SK-N-SH (cell line): ENCODE data around the gene PTPRJ. TPM values are rescaled to one million over a fixed set of nuclear protein-coding genes. Genes with fewer than 3 reads are reported as not detected.

Source experiments
- CTCF ChIA-PET: fragments of 300-600, 350-600 bp; formaldehyde crosslinking; extraction: SDS; loops from one replicate; lab custom pipeline; 2021; lab: Yijun Ruan, JAX
- POLR2A ChIA-PET: fragments of 350-600 bp; sonication (Branson Sonifier 250); formaldehyde crosslinking; extraction: SDS; loops from one replicate; lab custom pipeline; 2020; ENCODE audit warnings: antibody characterized with exemption, inconsistent platforms; lab: Yijun Ruan, JAX
- DNase-seq: peaks from one replicate; pipeline ENCODE4 v3.0.0; 2012
- H2AFZ ChIP-seq: fragments of 200-600 bp; sonication (generic); 2 replicates; pipeline ENCODE4 v1.8.1; 2016; ENCODE audit warnings: antibody characterized with exemption, mild to moderate bottlenecking, low read depth
- H3F3A ChIP-seq: fragments of 200-600 bp; sonication (generic); replicated peaks from 2 replicates; pipeline ENCODE3; 2016; ENCODE audit warnings: antibody characterized with exemption, mild to moderate bottlenecking; ENCODE audit not compliant: insufficient read depth
- H3K27ac ChIP-seq, 2 experiments: fragments of 200-500 bp in 1 of 2; fragments of 200-600 bp in 1 of 2; sonication (Bioruptor generic) in 1 of 2; sonication (generic), shearing (Covaris generic) in 1 of 2; 2 replicates each; pipeline versions ENCODE4 v1.5.1 to v1.6.1; 2014 to 2016; ENCODE audit warnings: low read depth in 2 of 2, inconsistent platforms in 1 of 2, low read length in 1 of 2, mild to moderate bottlenecking in 1 of 2, mixed read lengths in 1 of 2
- H3K27me3 ChIP-seq: fragments of 200-600 bp; sonication (generic), shearing (Covaris generic); 2 replicates; pipeline ENCODE4 v1.6.1; 2016; ENCODE audit warnings: mixed run types; ENCODE audit not compliant: insufficient read depth
- H3K36me3 ChIP-seq, 2 experiments: fragments of 200-500 bp in 1 of 2; fragments of 200-600 bp in 1 of 2; sonication (Bioruptor generic) in 1 of 2; sonication (generic) in 1 of 2; replicated peaks in 1 of 2; 2 replicates each; pipeline versions ENCODE3 to v1.5.1; 2014 to 2016; ENCODE audit warnings: low read length in 1 of 2, mild to moderate bottlenecking in 1 of 2; ENCODE audit not compliant: insufficient read depth in 2 of 2, control insufficient read depth in 1 of 2
- H3K4me1 ChIP-seq, 2 experiments: fragments of 200-500 bp in 1 of 2; fragments of 200-600 bp in 1 of 2; sonication (Bioruptor generic) in 1 of 2; sonication (generic), shearing (Covaris generic) in 1 of 2; 2 replicates each; pipeline versions ENCODE4 v1.5.1 to v1.6.1; 2014 to 2016; ENCODE audit warnings: low read depth in 1 of 2, low read length in 1 of 2, mixed run types in 1 of 2; ENCODE audit not compliant: insufficient read depth in 2 of 2, control insufficient read depth in 1 of 2
- H3K4me2 ChIP-seq: fragments of 200-600 bp; sonication (generic), shearing (Covaris generic); 2 replicates; pipeline ENCODE4 v1.6.1; 2017; ENCODE audit warnings: mixed run types
- H3K4me3 ChIP-seq, 2 experiments: fragments of 200-500 bp in 1 of 2; fragments of 200-600 bp in 1 of 2; sonication (Bioruptor generic) in 1 of 2; sonication (generic), shearing (Covaris generic) in 1 of 2; 2 replicates each; pipeline versions ENCODE4 v1.5.1 to v1.8.1; 2014 to 2016; ENCODE audit warnings: low read depth in 2 of 2, inconsistent platforms in 1 of 2, low read length in 1 of 2, mild to moderate bottlenecking in 1 of 2, mixed read lengths in 1 of 2, moderate library complexity in 1 of 2
- H3K79me2 ChIP-seq: fragments of 200-600 bp; sonication (generic); 2 replicates; pipeline ENCODE4 v1.8.1; 2017; ENCODE audit warnings: mild to moderate bottlenecking; ENCODE audit not compliant: insufficient read depth
- H3K9ac ChIP-seq: fragments of 200-600 bp; sonication (generic); 2 replicates; pipeline ENCODE4 v1.6.1; 2017; ENCODE audit warnings: mixed run types
- H3K9me2 ChIP-seq: fragments of 200-600 bp; sonication (generic); 2 replicates; pipeline ENCODE4 v1.6.1; 2017; ENCODE audit warnings: mixed run types
- H3K9me3 ChIP-seq: fragments of 200-600 bp; sonication (generic); 2 replicates; pipeline ENCODE4 v1.6.1; 2017; ENCODE audit warnings: mixed run types, mild to moderate bottlenecking, moderate library complexity
- H4K20me1 ChIP-seq: fragments of 200-600 bp; sonication (generic); 2 replicates; pipeline ENCODE4 v1.6.1; 2017; ENCODE audit warnings: mild to moderate bottlenecking, mixed run types; ENCODE audit not compliant: insufficient read depth
- EP300 ChIP-seq, 2 experiments: IDR thresholded peaks; 2 replicates each; pipeline versions ENCODE4 v1.4.0 to v1.6.1; 2012; ENCODE audit warnings: borderline replicate concordance in 1 of 2, low read depth in 1 of 2, low read length in 1 of 2
- FOSL2 ChIP-seq: IDR thresholded peaks from 2 replicates; pipeline ENCODE4 v1.4.0; 2012; ENCODE audit warnings: low read depth, mild to moderate bottlenecking, moderate library complexity, borderline replicate concordance
- NFIC ChIP-seq: IDR thresholded peaks from 2 replicates; pipeline ENCODE4 v1.4.0; 2012; ENCODE audit warnings: borderline replicate concordance
- POLR2AphosphoS5 ChIP-seq: IDR thresholded peaks from 2 replicates; pipeline ENCODE4 v1.6.1; 2012; ENCODE audit warnings: low read depth, low read length
- RCOR1 ChIP-seq: fragments of 150-350 bp; IDR thresholded peaks from 2 replicates; pipeline ENCODE4 v1.6.1; 2017; ENCODE audit warnings: antibody characterized with exemption, low read length
- REST ChIP-seq: IDR thresholded peaks from 2 replicates; pipeline ENCODE4 v1.6.1; 2012; ENCODE audit warnings: mild to moderate bottlenecking, low read depth, low read length, moderate library complexity
- RXRA ChIP-seq: IDR thresholded peaks from 2 replicates; pipeline ENCODE4 v1.4.0; 2012; ENCODE audit warnings: low read depth, mild to moderate bottlenecking, borderline replicate concordance
- TCF12 ChIP-seq: IDR thresholded peaks from 2 replicates; pipeline ENCODE4 v1.4.0; 2012
- TEAD4 ChIP-seq: IDR thresholded peaks from 2 replicates; pipeline ENCODE4 v1.4.0; 2012; ENCODE audit warnings: mild to moderate bottlenecking, borderline replicate concordance; ENCODE audit not compliant: insufficient read depth
- USF1 ChIP-seq: IDR thresholded peaks from 2 replicates; pipeline ENCODE4 v1.4.0; 2012; ENCODE audit warnings: low read depth, borderline replicate concordance
- USF2 ChIP-seq: fragments of 150-350 bp; IDR thresholded peaks from 2 replicates; pipeline ENCODE4 v1.6.1; 2017; ENCODE audit warnings: antibody characterized with exemption, low read length, low read depth, borderline replicate concordance
- WGBS: methylation state at CpG from one replicate; pipeline ENCODE4 v1.1.6; 2017; ENCODE audit warnings: low lambda C conversion rate; 5-methylcytosine and 5-hydroxymethylcytosine counted together
- polyA plus RNA-seq, 3 experiments: library from polyadenylated mRNA; depleted of rRNA; stranded (reverse); fragments of >200 nt; gene quantifications; 2 replicates each; pipeline ENCODE4 v1.2.3, GENCODE V29; 2012

PTPRJ gene
- polyA plus RNA-seq, 1 of the 3 experiments (the other 2 are of a cell fraction): 4.5 TPM

- no peak for TF ChIP-seq FOSL2
- TF ChIP-seq NFIC: no peak
These were observed 45.6 kb downstream of the PTPRJ start (continued) for GRCh38 chr11:48025984-48026340.

- POLR2A ChIA-PET: no interaction called here
- peaks cover 86% of the 10 kb centered on the region for H3K79me2 ChIP-seq
- no peak overlapping the region; the same call in 1 of the 2 replicates for H3K4me2 ChIP-seq
- DNase-seq: no peak
- H3K27me3 ChIP-seq: no peaks in the 10 kb centered on the region
- peaks cover 12% of the 10 kb centered on the region; the same call in 1 of the 2 replicates for H4K20me1 ChIP-seq
- no peak overlapping the region for H3K9ac ChIP-seq
- 81% methylated on average over 6 of the region's 6 CpGs for WGBS
- H3K4me3 ChIP-seq: no peak overlapping the region
- H3K9me3 ChIP-seq: no peaks in the 10 kb centered on the region
- H2AFZ ChIP-seq: no peak overlapping the region
- H3F3A ChIP-seq: no peaks in the 10 kb centered on the region
- peak; percentile 77 for TF ChIP-seq USF1
- no peak for TF ChIP-seq RXRA
- no peaks in the 10 kb centered on the region for H3K36me3 ChIP-seq
- H3K27ac ChIP-seq: peak overlapping the region in 1 of 2 experiments; percentile 44; a peak in 3 of 4 replicates
- H3K4me1 ChIP-seq: peaks cover 21 to 36% of the 10 kb centered on the region in 2 experiments; a peak in 3 of 4 replicates
- CTCF ChIA-PET: interaction anchor here (0.9 to 1.3 kb wide), 4 partner anchors 13 to 95 kb away, joined by 3 to 4 read pairs (median 4); no protein-coding TSS in a partner anchor
- no peaks in the 10 kb centered on the region for H3K9me2 ChIP-seq
These were observed 48.7 kb downstream of the PTPRJ start for GRCh38 chr11:48028914-48029680.

GRCh38 chr11:48029681-48030290, 49.4 kb downstream of the PTPRJ start:
- H3K27me3 ChIP-seq: no peaks in the 10 kb centered on the region
- TF ChIP-seq EP300 (IDR thresholded peaks at IDR 0.05; ENCODE audit: borderline replicate concordance in 1 of 2, low read depth in 1 of 2, low read length in 1 of 2): peak in 1 of 2 experiments; percentile 61; a peak in 1 of 4 replicates
- TF ChIP-seq USF1: no peak
- TF ChIP-seq RCOR1: peak; percentile 86
- TF ChIP-seq USF2: no peak
- TF ChIP-seq RXRA: no peak
- no peak for TF ChIP-seq REST
- TF ChIP-seq POLR2AphosphoS5: no peak
- TF ChIP-seq TCF12: peak; percentile 10; the same call in 1 of the 2 replicates
- TF ChIP-seq TEAD4: no peak
- H3K27ac ChIP-seq: peak overlapping the region in 1 of 2 experiments; percentile 44; a peak in 3 of 4 replicates
- no peak overlapping the region for H3K4me3 ChIP-seq
- DNase-seq: peak; percentile 47
- no peaks in the 10 kb centered on the region for H3F3A ChIP-seq
- peaks cover 17 to 29% of the 10 kb centered on the region in 2 experiments; a peak in 3 of 4 replicates for H3K4me1 ChIP-seq
- H3K9me2 ChIP-seq: no peaks in the 10 kb centered on the region
- no peak overlapping the region for H3K9ac ChIP-seq
- 73% methylated on average over 6 of the region's 6 CpGs for WGBS
- POLR2A ChIA-PET: no interaction called here
- no peaks in the 10 kb centered on the region for H3K36me3 ChIP-seq
- no peaks in the 10 kb centered on the region for H3K9me3 ChIP-seq
- CTCF ChIA-PET: interaction anchor here (1.3 kb wide), 2 partner anchors 14 to 17 kb away, joined by 3 to 4 read pairs; no protein-coding TSS in a partner anchor
- peak overlapping the region; percentile 20; the same call in 1 of the 2 replicates for H3K4me2 ChIP-seq
- peaks cover 84% of the 10 kb centered on the region for H3K79me2 ChIP-seq
- H2AFZ ChIP-seq: no peak overlapping the region
- peaks cover 5% of the 10 kb centered on the region; the same call in 1 of the 2 replicates for H4K20me1 ChIP-seq
